GM12878 (cell line): ENCODE results near the gene TOLLIP.

Source experiments
- CHD2 ChIP-seq: IDR thresholded peaks from 2 replicates; pipeline ENCODE4 v1.6.1; 2011; ENCODE audit warnings: low read depth, low read length, improper control_type of control experiment, borderline replicate concordance
- CREB1 ChIP-seq: IDR thresholded peaks from 2 replicates; pipeline ENCODE4 v1.6.1; 2012; ENCODE audit warnings: low read depth, mild to moderate bottlenecking, inconsistent platforms
- FOXM1 ChIP-seq: IDR thresholded peaks from 2 replicates; pipeline ENCODE4 v1.6.1; 2012; ENCODE audit warnings: low read depth, mild to moderate bottlenecking, inconsistent platforms, low read length, moderate library complexity
- HDAC6 ChIP-seq: fragments of 200-600 bp; sonication (generic); IDR thresholded peaks from one replicate; pipeline ENCODE4 v1.8.0; 2017; ENCODE audit warnings: antibody characterized with exemption; ENCODE audit not compliant: unreplicated experiment
- RB1 ChIP-seq: fragments of 450-650 bp; formaldehyde crosslinking; IDR thresholded peaks from 2 replicates; pipeline ENCODE4 v1.6.1; 2017; ENCODE audit warnings: mild to moderate bottlenecking, borderline replicate concordance
- TCF7 ChIP-seq: IDR thresholded peaks from 2 replicates; pipeline ENCODE4 v1.6.1; 2014; ENCODE audit warnings: antibody characterized with exemption, borderline replicate concordance
- ZNF24 ChIP-seq: fragments of 450-650 bp; IDR thresholded peaks from 2 replicates; pipeline ENCODE4 v1.6.1; 2017; ENCODE audit warnings: antibody characterized with exemption, mild to moderate bottlenecking
- TF ChIP-seq, protein P1 (sequence below): IDR thresholded peaks from 2 replicates; pipeline ENCODE4 v1.6.1; 2012; ENCODE audit warnings: low read depth, low read length, improper control_type of control experiment
- TF ChIP-seq, protein P2 (sequence below): IDR thresholded peaks from 2 replicates; pipeline ENCODE4 v1.6.1; 2012; ENCODE audit warnings: mild to moderate bottlenecking, low read depth, low read length
- TF ChIP-seq, protein P3 (sequence below), 3 experiments: IDR thresholded peaks in 2 of 3; conservative IDR thresholded peaks in 1 of 3; 2 replicates each; pipeline ENCODE4 v1.5.1; 2011; ENCODE audit warnings: low read depth in 3 of 3, low read length in 3 of 3, mild to moderate bottlenecking in 3 of 3, control low read depth in 2 of 3, moderate library complexity in 2 of 3, inconsistent platforms in 1 of 3, mixed read lengths in 1 of 3; ENCODE audit not compliant: control insufficient read depth in 2 of 3, insufficient read depth in 1 of 3; ENCODE audit errors: extremely low read depth in 1 of 3

DNA sequence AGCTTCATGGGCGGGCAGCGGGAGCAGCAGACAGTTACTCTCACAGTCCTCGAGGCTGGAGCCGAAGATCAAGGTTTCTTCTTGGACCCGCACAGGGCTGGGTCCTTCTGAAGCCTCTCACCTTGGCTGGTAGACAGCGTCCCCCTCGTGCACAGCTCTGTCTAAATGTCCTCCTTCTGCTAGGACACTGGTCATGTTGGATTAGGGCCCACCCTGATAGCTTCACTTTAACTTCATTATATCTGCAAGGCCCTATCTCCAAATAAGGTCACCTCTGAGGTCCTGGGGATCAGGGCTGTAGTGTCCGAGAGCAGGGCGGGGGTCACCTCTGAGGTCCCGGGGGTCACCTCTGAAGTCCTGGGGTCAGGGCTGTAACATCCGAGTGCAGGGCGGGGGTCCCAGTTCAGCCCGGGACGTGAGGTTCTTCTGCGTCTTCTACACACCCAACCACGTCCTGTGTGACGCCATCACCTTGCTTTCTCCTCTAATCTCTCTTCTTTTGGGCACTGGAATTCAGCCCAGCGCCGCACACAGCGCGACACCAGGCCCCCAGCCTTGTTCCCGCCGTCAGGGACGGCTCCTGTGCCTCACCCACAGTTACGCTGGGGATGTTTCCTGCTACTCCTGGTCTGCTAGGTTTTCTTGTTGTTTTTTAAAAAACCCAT is 34.1 kb upstream of the TOLLIP start:
- TF ChIP-seq HDAC6 (no peak), ZNF24 (no peak), TCF7 (no peak), CHD2 (no peak), RB1 (no peak), FOXM1 (no peak), CREB1 (no peak)
- TF ChIP-seq, protein P1, sequence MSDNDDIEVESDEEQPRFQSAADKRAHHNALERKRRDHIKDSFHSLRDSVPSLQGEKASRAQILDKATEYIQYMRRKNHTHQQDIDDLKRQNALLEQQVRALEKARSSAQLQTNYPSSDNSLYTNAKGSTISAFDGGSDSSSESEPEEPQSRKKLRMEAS = no peak
- TF ChIP-seq, protein P2, sequence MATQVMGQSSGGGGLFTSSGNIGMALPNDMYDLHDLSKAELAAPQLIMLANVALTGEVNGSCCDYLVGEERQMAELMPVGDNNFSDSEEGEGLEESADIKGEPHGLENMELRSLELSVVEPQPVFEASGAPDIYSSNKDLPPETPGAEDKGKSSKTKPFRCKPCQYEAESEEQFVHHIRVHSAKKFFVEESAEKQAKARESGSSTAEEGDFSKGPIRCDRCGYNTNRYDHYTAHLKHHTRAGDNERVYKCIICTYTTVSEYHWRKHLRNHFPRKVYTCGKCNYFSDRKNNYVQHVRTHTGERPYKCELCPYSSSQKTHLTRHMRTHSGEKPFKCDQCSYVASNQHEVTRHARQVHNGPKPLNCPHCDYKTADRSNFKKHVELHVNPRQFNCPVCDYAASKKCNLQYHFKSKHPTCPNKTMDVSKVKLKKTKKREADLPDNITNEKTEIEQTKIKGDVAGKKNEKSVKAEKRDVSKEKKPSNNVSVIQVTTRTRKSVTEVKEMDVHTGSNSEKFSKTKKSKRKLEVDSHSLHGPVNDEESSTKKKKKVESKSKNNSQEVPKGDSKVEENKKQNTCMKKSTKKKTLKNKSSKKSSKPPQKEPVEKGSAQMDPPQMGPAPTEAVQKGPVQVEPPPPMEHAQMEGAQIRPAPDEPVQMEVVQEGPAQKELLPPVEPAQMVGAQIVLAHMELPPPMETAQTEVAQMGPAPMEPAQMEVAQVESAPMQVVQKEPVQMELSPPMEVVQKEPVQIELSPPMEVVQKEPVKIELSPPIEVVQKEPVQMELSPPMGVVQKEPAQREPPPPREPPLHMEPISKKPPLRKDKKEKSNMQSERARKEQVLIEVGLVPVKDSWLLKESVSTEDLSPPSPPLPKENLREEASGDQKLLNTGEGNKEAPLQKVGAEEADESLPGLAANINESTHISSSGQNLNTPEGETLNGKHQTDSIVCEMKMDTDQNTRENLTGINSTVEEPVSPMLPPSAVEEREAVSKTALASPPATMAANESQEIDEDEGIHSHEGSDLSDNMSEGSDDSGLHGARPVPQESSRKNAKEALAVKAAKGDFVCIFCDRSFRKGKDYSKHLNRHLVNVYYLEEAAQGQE = no peak
- TF ChIP-seq, protein P3, sequence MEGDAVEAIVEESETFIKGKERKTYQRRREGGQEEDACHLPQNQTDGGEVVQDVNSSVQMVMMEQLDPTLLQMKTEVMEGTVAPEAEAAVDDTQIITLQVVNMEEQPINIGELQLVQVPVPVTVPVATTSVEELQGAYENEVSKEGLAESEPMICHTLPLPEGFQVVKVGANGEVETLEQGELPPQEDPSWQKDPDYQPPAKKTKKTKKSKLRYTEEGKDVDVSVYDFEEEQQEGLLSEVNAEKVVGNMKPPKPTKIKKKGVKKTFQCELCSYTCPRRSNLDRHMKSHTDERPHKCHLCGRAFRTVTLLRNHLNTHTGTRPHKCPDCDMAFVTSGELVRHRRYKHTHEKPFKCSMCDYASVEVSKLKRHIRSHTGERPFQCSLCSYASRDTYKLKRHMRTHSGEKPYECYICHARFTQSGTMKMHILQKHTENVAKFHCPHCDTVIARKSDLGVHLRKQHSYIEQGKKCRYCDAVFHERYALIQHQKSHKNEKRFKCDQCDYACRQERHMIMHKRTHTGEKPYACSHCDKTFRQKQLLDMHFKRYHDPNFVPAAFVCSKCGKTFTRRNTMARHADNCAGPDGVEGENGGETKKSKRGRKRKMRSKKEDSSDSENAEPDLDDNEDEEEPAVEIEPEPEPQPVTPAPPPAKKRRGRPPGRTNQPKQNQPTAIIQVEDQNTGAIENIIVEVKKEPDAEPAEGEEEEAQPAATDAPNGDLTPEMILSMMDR (IDR thresholded peaks at IDR 0.05 in 2 of 3, conservative IDR thresholded peaks at IDR 0.05 in 1 of 3; ENCODE audit: control insufficient read depth in 2 of 3, extremely low read depth in 1 of 3, insufficient read depth in 1 of 3, low read depth in 3 of 3, low read length in 3 of 3) = no peak
